Testis (tissue), 2 donors: ENCODE data around the gene TSC22D4.

Experiments
- POLR2A ChIP-seq: fragments of 450-650 bp; IDR thresholded peaks from one replicate; pipeline ENCODE4 v1.6.1; 2017; ENCODE audit warnings: antibody characterized with exemption, mild to moderate bottlenecking, moderate library complexity
- TF ChIP-seq, protein P1 (sequence below), 3 experiments: fragments of 450-650 bp in 2 of 3; fragments of 200-600 bp in 1 of 3; sonication (generic) in 1 of 3; IDR thresholded peaks; one replicate each; pipeline ENCODE4 v1.5.1; 2016 to 2019; ENCODE audit warnings: antibody characterized with exemption in 3 of 3, mild to moderate bottlenecking in 2 of 3, moderate library complexity in 1 of 3

DNA sequence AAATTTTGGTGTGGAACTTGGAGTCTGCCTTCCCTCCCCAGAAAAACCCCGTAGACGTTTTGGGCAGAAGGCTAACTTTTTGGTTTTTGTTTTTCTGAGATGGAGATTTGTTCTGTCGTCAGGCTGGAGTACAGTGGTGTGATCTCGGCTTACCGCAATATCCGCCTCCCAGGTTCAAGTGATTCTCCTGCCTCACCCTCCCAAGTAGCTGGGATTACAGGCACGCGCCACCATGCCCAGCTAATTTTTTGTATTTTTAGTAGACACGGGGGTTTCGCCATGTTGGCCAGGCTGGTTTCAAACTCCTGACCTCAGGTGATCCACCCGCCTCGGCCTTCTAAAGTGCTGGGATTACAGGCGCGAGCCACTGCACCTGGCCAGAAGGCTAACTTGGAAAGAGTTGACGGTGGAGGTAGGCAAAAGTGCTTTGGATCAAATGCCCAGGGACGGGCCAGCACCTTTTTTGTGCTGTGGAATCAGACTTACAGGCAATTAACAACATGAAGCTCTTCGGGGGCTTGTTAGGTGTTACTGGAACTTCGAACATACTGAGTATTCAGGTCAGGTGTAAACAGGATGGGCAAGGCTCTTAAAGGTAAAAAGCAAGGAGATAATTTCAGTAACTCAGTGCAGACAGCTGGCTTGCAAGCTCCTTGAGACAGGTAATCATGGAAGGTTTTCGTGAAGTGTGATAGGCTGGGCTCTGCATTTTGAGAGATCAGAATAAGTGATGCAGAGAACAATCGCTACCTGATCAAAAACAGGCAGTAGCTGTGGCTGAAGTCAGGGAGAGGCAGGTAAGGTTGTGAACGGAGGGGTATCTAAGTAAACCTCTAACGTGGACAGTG lies 44.5 kb downstream of the TSC22D4 start:
- no peak for TF ChIP-seq POLR2A
- TF ChIP-seq, protein P1, sequence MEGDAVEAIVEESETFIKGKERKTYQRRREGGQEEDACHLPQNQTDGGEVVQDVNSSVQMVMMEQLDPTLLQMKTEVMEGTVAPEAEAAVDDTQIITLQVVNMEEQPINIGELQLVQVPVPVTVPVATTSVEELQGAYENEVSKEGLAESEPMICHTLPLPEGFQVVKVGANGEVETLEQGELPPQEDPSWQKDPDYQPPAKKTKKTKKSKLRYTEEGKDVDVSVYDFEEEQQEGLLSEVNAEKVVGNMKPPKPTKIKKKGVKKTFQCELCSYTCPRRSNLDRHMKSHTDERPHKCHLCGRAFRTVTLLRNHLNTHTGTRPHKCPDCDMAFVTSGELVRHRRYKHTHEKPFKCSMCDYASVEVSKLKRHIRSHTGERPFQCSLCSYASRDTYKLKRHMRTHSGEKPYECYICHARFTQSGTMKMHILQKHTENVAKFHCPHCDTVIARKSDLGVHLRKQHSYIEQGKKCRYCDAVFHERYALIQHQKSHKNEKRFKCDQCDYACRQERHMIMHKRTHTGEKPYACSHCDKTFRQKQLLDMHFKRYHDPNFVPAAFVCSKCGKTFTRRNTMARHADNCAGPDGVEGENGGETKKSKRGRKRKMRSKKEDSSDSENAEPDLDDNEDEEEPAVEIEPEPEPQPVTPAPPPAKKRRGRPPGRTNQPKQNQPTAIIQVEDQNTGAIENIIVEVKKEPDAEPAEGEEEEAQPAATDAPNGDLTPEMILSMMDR (IDR thresholded peaks at IDR 0.05), result no peak
